DMS53 (cell line): ENCODE measurements around the gene CARD19.

Source experiments
- DNase-seq: peaks from one replicate; lab custom pipeline; 2025; lab: John Stamatoyannopoulos, UW

Gene CARD19

DNA sequence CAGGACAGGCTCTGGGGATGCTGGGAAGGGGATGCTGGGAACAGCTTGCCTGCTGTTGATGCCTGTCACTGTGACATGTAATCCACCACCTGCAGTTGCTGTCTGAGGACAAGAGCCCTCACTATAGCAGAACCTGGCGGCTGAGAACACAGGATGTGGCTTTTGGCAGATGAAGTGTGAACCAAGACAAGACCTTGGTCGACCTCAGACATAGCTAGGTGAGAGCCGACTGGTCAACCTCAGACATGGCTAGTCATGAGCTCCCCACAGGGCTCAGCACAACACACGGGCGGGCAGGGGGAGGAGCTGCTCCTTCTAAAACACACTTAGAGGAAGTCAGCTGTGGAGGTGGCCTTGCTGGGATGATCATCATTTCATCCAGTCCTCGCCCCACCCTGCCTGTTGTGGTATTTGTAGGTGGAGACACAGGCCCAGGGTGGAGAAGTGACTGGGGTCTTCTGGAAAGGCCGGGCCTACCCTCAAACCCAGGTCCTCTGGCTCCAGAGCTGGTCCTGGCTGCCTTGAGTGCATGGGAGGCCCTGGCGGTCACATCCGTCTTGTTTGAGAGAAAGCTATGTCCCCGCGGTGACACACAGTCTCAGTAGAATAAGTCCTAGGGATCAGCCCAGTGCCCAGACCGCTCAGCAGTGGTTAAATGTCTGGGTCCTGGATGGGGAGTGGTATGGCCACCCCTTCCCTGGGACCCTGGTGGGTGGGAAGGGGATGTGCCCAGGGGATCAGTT is 31.5 kb upstream of the CARD19 start:
- peak; percentile 38 for DNase-seq

DNA sequence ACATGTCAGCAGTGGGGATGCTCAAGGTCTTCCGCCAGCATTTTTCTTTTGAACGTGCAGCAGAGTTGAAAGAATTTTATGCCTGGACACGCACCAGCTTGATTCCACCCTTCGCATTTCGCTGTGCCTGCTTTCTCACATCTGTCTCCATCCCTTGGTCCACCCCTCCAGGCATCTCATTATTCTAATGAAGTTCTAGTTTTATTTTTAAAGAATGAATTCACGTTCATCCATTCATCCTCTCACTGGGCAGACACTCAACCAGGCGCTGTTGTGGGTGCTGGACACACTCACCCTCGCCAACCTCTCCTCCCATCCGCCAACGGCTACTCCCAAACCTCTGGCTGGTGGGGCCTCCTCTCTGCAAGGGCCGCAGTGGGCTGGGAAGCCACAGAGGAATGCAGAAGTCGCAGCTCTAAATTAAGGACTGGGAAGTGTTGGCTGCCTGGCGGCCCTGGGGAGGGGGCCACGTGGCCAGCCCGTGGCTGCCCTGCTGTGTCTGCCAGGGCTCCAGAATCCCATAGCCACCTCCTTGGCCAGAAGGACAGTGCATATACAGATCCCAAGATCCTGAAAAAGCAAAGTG is 30.8 kb upstream of the CARD19 start:
- DNase-seq = no peak

DNA sequence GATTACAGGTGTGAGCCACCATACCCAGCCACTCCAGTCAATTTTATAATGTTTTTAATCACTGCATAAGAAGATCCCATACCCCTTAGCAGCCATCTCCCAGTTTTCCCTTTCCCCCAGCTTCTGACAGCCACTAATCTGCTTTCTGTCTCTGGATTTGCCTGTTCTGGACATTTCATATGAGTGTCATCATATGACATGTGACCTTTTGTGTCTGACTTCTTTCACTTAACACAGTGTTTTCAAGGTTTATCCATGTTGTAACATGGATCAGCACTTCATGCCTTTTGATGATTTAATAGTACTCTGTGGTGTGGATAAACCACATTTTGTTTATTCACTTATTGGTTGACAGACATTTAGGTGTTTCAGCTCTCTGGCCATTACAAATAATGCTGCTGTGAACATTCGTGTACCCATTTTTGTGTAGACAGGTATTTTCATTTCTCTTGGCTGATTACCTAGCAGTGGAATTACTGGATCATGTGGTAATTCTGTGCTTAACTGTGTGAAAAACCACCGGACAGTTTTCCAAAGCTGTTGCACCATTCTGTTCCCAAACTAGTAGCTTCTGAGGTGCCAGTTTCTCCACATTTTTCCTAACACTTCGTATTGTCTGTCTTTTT is 28.9 kb upstream of the CARD19 start:
- DNase-seq = no peak

GRCh38 chr9:93068956-93069355 is 27.1 kb upstream of the CARD19 start:
- no peak for DNase-seq

DNA sequence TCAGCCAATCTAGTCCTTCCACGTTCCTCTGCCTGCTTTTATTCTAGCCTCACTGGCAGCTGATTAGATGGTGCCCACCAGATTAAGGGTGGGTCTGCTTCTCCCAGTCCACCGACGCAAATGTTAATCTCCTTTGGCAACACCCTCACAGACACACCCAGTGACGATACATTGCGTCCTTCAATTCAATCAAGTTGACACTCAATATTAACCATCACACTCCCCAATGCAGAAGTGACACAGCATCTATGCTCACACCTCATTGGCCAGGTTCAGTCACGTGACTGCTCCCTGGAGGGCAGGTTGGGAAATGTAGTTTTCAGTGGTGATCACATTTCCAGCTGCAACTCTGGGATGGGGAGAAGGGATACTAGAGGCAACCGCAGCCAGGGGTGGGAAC is 24.6 kb upstream of the CARD19 start:
- DNase-seq = peak; percentile 62

DNA sequence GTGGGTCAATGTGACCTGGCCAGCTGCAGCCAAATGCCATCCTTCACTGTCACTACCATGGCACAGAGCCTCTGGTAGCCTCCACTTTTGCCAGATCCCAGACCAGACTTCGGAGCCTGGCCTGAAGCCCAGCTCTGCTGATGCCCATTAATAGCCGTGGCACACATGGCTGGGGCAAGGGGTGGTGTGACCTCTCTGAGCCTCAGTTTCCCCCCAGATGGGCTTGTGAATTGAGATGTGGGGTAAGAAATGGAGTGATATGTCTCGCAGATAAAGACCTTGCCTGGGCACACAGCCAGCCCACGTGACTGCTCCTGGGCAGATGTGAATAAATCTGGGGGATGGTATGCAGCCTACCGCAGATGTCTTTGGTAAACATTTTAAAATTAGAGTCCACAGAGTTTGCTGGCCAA is 23.6 kb upstream of the CARD19 start:
- no peak for DNase-seq

DNA sequence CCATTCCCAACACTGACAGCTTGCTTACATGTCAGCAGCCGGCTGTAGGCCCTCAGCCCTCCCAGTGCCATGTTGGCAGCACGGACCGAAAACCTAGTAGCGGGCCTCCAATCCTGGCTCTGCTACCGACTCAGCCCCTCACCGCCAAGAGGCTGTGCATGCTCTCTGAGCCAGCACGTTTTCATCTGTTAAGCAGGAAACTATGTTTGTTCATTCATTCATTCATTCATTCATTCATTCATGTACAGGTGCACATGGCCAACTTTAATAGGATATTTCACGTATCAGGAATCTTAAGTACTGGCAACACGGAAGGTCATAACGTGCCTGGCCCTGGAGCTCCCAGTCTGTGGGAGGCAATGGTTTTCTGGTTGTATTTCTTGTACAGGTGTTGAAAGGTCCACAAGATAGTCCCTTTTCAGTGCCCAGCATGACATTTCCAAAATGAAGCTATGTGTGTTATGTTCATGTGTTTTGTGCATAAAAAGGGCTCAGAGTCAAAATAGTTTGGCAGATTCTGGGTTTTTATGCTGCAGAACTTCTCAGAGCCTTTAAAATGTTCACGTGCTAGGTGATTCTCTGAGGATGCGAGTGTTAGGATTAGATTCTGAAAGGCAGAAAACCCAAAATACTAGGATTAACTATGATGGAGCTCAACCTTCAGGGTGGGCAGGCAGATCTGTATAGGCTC is 19.8 kb upstream of the CARD19 start:
- DNase-seq = no peak

- DNase-seq = no peak
Observed at GRCh38 chr9:93076792-93077128, 19.3 kb upstream of the CARD19 start.

- no peak for DNase-seq
Observed at GRCh38 chr9:93077367-93077766, 18.6 kb upstream of the CARD19 start.

- no peak for DNase-seq
Observed at GRCh38 chr9:93077811-93078210, 18.2 kb upstream of the CARD19 start.

DNA sequence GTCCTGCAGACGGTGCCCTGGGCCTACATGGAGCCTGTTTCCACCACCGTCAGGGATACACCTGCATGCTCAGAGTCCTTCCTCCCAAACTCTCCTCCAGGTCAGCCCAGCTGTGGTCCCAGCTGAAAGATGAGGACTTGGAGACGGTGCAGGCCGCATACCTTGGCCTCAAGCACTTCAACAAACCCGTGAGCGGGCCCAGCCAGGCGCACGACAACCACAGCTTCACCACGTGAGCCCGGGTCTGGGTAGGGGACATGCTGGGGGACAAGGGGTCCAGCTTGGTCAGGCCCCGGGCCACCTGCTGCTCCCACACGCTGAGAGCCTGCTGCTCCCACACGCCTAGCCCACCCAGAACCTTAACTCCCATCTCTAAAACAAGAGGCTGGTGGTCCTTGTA is 16.6 kb upstream of the CARD19 start:
- DNase-seq = no peak

DNA sequence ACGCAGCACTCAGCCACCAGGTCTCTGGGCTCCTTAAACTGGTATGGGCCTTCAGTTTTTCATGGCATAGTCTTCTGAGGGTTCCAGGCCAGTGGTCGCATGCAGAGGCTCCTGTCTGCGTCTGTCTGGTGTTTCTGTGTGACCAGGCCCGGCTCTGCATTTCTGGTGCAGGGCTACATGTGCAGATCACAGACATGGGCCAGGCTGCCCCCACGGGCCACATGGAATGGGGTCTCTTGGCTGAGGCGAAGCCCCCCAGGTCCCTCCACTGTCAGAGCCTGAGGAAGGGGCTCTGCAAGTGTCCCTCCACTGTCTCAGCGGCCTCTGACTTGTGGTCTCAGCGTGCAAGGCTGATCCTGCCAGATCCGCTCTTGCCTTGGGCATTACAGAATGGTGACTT is 15.6 kb upstream of the CARD19 start:
- no peak for DNase-seq

GRCh38 chr9:93081081-93081529 is 14.9 kb upstream of the CARD19 start:
- DNase-seq = no peak

DNA sequence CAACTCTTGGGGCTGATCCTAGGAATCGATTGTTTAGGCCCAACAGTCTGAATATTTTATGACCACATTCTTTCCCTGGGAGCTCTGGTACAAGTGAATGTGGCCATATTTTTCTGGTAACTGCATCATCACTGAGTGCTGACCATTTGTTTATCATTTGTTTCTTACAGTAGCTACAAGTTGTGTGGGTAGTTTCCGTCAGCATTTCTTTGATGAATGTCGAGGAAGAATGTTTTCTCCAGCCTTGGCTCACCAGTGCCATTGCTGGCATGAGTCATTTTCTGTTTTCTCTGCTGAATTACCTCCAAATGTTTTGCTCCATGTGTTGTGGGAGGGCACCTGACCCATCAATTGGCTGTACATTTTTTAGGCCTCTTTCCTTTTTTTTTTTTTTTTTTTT is 14.1 kb upstream of the CARD19 start:
- no peak for DNase-seq

DNA sequence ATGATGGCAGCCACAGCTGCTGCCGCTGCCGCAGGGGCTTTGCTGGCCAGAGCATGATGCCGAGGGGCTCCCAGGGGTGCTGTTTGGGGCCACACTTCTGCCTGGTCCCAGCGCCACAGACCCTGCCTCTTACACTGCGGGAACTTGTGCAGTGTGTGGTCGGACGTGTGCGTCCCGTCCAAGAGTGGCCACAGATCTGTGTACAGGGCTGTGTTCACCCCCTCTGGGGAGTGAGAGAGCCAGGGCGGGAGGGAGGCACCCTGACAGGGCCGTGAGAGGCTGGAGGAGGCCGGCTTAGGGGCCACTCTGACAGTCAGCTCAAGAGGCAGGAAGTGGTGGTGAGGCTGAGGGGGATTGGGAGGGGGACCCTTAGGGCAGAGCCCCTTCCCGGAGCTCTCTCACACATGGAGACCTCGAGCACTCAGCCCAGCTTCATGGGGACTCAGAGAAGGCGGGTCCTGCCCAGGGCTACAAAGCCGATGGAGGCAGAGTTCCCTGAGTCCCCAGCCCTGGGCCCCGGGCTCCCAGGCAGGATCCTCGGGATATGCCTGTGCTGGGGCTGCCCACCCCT is 13.1 kb upstream of the CARD19 start:
- DNase-seq = no peak

- no peak for DNase-seq
Observed at GRCh38 chr9:93083592-93084470, 12.2 kb upstream of the CARD19 start.

DNA sequence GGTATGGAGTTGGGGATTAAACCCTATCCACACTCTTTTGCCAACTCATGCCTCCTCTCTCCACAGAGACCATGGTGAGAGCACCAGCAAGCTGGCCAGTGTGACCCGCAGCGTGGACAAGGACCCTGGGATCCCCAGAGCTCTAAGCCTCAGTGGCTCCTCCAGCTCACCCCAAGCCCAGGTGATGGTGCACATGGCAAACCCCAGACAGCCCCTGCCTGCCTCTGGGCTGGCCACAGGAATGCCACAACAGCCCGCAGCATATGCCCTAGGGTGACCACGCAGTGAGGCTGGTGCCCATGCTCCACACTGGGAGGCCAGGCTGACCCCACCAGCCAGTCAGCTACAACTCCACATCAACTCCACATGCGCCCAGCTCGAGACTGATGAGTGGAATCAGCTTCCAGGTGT is 11.5 kb upstream of the CARD19 start:
- DNase-seq = no peak

- DNase-seq = no peak
Observed at GRCh38 chr9:93085676-93086075, 10.3 kb upstream of the CARD19 start.

DNA sequence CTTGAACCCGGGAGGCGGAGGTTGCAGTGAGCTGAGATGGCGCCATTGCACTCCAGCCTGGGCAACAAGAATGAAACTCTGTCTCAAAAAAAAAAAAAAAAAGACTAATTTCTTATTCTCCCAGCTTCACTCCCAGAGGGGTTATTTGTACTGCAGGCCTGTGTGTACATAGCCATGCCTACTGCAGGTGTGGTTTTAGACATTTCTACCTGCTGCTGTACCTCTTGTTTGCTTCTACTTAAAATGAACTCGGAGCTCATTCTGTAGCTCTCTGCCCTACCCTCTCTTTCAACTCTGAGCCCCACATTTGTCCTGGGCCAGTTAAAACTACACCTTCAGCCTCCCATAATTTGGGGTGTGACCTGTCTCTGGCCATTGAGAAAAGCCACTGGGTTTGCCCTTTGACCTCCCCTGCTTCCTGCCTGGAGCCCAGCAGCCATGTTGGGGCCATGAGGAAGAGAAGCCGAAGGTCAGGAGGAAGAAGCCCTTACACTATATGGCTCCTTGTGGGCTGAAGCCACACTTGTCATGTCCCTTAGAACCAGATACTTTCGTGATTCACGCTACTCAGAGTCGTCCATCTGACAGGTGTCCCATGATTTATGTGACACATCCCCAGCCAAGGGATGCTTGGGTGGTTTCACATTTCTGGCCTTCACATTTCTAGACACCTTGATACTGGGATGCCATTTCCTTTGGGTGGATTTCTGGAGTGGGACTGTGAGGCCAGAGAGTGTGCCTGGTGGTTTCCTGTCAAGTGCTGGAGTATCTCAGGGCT is 9.4 kb upstream of the CARD19 start:
- no peak for DNase-seq

GRCh38 chr9:93087971-93088655 is 7.9 kb upstream of the CARD19 start:
- DNase-seq = no peak
